A673 (cell line): ENCODE measurements around the gene IRF2. TPM values are rescaled to one million over a fixed set of nuclear protein-coding genes. Genes with fewer than 3 reads are reported as not detected.

Experiments used
- BruUV-seq: library from RNA; stranded (reverse); fragments of 400-500 nt; replicated peaks from 2 replicates; lab custom pipeline; 2021; lab: Mats Ljungman, UMichigan
- CTCF ChIA-PET: fragments of 300-600 bp; sonication (Branson Sonifier 250); formaldehyde crosslinking; loops from one replicate; lab custom pipeline; 2022; ENCODE audit warnings: antibody characterized with exemption; lab: Charles Lee
- POLR2A ChIA-PET: fragments of 300-600 bp; sonication (Branson Sonifier 250); formaldehyde crosslinking; loops from one replicate; lab custom pipeline; 2022; ENCODE audit warnings: antibody characterized with exemption; ENCODE audit not compliant: low non-redundant PET; lab: Charles Lee
- DNase-seq: peaks from one replicate; pipeline ENCODE4 v3.0.0-alpha.2; 2015; ENCODE audit warnings: low spot score
- H3K27ac ChIP-seq: fragments of 200-600 bp; sonication (generic); 2 replicates; pipeline ENCODE4 v1.5.1; 2016; ENCODE audit warnings: mixed run types, low read depth, mild to moderate bottlenecking, mixed read lengths, antibody characterized with exemption, low read length; ENCODE audit not compliant: poor library complexity, severe bottlenecking
- H3K27me3 ChIP-seq: fragments of 200-600 bp; sonication (generic); replicated peaks from 2 replicates; pipeline ENCODE4 v1.6.1; 2017; ENCODE audit warnings: mixed run types, low read depth, mild to moderate bottlenecking, mixed read lengths, antibody characterized with exemption, low read length; ENCODE audit not compliant: insufficient read depth, poor library complexity
- H3K36me3 ChIP-seq: fragments of 200-600 bp; sonication (generic); 2 replicates; pipeline ENCODE4 v1.6.1; 2016; ENCODE audit warnings: mixed run types, mild to moderate bottlenecking, mixed read lengths, antibody characterized with exemption, low read length; ENCODE audit not compliant: insufficient read depth, poor library complexity, severe bottlenecking
- H3K4me1 ChIP-seq: fragments of 200-600 bp; sonication (generic); 2 replicates; pipeline ENCODE4 v1.6.1; 2017; ENCODE audit warnings: mixed run types, mild to moderate bottlenecking, mixed read lengths, antibody characterized with exemption, low read length; ENCODE audit not compliant: insufficient read depth, poor library complexity, severe bottlenecking
- H3K4me3 ChIP-seq: fragments of 200-600 bp; sonication (generic); 2 replicates; pipeline ENCODE4 v1.5.1; 2016; ENCODE audit warnings: low read depth, mixed run types, mild to moderate bottlenecking, mixed read lengths, low read length; ENCODE audit not compliant: poor library complexity, severe bottlenecking
- H3K9me3 ChIP-seq: fragments of 200-600 bp; sonication (generic); 2 replicates; pipeline ENCODE4 v1.6.1; 2016; ENCODE audit warnings: mixed run types, low read depth, mild to moderate bottlenecking, mixed read lengths, antibody characterized with exemption, low read length; ENCODE audit not compliant: poor library complexity, severe bottlenecking
- CTCF ChIP-seq: fragments of 300-800, 200-600 bp; sonication (generic); conservative IDR thresholded peaks from 2 replicates; pipeline ENCODE4 v1.5.1; 2017; ENCODE audit warnings: low read depth, mild to moderate bottlenecking, antibody characterized with exemption, low read length, moderate library complexity, mixed read lengths
- EZH2 ChIP-seq: fragments of 200-600 bp; sonication (generic); IDR thresholded peaks from 2 replicates; pipeline ENCODE4 v1.6.1; 2017; ENCODE audit warnings: borderline replicate concordance, low read depth, mild to moderate bottlenecking, mixed read lengths, antibody characterized with exemption, low read length; ENCODE audit not compliant: poor library complexity, severe bottlenecking
- intact Hi-C: fragments of 100-400 bp; cut with micrococcal nuclease; formaldehyde crosslinking; loops from one replicate; pipeline ENCODE4 v1.10.0; 2022; ENCODE audit not compliant: unreplicated experiment
- total RNA-seq: library from RNA; stranded (reverse); gene quantifications from 2 replicates; pipeline ENCODE4 v1.2.3, GENCODE V29; 2021

The IRF2 gene
- total RNA-seq, 1 experiment from 2014 or later = 28.2 TPM

- H3K4me3 ChIP-seq = no peak overlapping the region
- intact Hi-C loops = no loop called here
- H3K27me3 ChIP-seq = no peaks in the 10 kb centered on the region
- no peaks in the 10 kb centered on the region for H3K36me3 ChIP-seq
- CTCF ChIA-PET = no interaction called here
- POLR2A ChIA-PET = no interaction called here
- no peak for TF ChIP-seq CTCF
- no peak for TF ChIP-seq EZH2
- no peak for DNase-seq
- no peaks in the 10 kb centered on the region for H3K9me3 ChIP-seq
- H3K27ac ChIP-seq = no peak overlapping the region
- H3K4me1 ChIP-seq = peaks cover 46% of the 10 kb centered on the region
- no TSS peak for BruUV-seq
These were observed 31.0 kb downstream of the IRF2 start for GRCh38 chr4:184443318-184443717.

GRCh38 chr4:184442314-184442635, 32.1 kb downstream of the IRF2 start:
- H3K4me3 ChIP-seq = no peak overlapping the region
- H3K27ac ChIP-seq = peak overlapping the region; percentile 45
- POLR2A ChIA-PET = no interaction called here
- no TSS peak for BruUV-seq
- intact Hi-C loops = no loop called here
- no peaks in the 10 kb centered on the region for H3K36me3 ChIP-seq
- TF ChIP-seq EZH2 (no peak), CTCF (no peak)
- H3K27me3 ChIP-seq = no peaks in the 10 kb centered on the region
- no peak for DNase-seq
- CTCF ChIA-PET = no interaction called here
- peaks cover 46% of the 10 kb centered on the region for H3K4me1 ChIP-seq
- no peaks in the 10 kb centered on the region for H3K9me3 ChIP-seq

GRCh38 chr4:184441461-184442313, 32.7 kb downstream of the IRF2 start:
- TF ChIP-seq CTCF (no peak), EZH2 (no peak)
- CTCF ChIA-PET = no interaction called here
- H3K27me3 ChIP-seq = no peaks in the 10 kb centered on the region
- no peaks in the 10 kb centered on the region for H3K36me3 ChIP-seq
- POLR2A ChIA-PET = no interaction called here
- no TSS peak for BruUV-seq
- H3K4me3 ChIP-seq = no peak overlapping the region
- no peaks in the 10 kb centered on the region for H3K9me3 ChIP-seq
- DNase-seq = peak; percentile 75
- intact Hi-C loops = no loop called here
- H3K27ac ChIP-seq = peak overlapping the region; percentile 45
- H3K4me1 ChIP-seq = peaks cover 45% of the 10 kb centered on the region
